Kidney capillary endothelial cell (primary cell): Measurements from ENCODE around the gene METTL26.

Source experiments
- DNase-seq: peaks from one replicate; pipeline ENCODE4 v3.0.0-alpha.2; 2018; ENCODE audit warnings: low spot score

Gene METTL26

DNA sequence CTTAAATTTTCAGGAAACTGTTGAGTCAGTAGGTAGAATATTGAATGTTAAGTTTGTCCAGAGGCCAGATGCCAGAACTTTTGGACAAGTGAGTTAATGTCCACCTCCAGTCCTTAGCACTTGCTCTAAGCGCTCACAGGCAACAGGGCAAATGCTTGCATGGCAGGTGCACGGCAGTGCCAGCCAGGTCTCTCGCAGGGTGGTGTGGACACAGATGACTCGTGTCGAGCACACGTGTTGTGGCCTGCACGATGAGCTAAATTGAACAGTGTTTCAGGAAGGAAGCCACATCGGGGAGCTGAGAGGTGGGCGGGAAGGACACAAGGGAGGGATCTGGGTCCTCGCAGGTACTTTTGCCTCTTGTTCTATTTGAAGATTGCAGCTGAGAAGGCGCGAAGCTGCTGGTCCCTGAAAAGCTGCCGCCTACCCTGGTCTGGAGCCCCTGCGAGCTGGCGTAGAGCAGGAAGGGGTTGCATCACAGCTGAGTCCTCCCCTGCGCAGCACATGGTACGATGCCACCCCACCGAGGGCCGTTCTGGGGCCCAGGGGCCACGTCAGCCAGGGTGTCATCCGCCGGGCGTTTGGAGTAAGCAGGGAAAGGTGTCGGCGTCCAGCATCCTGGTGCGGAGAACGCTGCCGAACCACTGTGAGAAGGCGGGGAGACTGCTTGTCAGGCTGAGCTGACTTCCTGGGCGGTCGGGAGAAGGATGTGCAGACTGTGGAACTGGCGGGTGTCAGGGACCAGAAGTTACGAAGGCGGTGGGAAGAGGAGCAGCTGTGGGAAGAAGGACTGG is 40.0 kb downstream of the METTL26 start:
- no peak for DNase-seq

DNA sequence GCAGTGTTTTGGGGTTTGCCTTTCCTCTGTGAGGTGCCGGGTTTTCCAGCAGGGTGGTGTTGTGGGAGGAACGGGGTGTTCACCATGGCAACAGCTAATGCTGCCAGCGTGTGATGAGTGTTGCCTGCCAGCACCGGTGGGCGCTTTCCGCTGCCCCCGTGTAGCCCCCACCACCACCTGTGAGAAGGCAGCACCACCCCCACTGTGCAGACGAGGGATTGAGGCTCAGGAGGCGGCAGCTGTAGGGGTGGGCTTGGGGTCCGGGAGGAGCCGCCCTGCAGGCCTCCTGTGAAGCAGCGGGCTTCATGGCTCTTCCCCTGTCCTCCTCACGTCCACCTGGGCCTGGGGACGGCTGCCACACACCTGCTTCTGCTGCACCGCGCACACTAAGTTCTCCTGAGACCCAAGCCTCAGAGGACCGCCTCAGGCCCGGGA is 41.0 kb downstream of the METTL26 start:
- no peak for DNase-seq

- no peak for DNase-seq
Observed at GRCh38 chr16:593807-594206, 42.3 kb downstream of the METTL26 start.

GRCh38 chr16:593406-593805 is 42.7 kb downstream of the METTL26 start:
- DNase-seq, result no peak

DNA sequence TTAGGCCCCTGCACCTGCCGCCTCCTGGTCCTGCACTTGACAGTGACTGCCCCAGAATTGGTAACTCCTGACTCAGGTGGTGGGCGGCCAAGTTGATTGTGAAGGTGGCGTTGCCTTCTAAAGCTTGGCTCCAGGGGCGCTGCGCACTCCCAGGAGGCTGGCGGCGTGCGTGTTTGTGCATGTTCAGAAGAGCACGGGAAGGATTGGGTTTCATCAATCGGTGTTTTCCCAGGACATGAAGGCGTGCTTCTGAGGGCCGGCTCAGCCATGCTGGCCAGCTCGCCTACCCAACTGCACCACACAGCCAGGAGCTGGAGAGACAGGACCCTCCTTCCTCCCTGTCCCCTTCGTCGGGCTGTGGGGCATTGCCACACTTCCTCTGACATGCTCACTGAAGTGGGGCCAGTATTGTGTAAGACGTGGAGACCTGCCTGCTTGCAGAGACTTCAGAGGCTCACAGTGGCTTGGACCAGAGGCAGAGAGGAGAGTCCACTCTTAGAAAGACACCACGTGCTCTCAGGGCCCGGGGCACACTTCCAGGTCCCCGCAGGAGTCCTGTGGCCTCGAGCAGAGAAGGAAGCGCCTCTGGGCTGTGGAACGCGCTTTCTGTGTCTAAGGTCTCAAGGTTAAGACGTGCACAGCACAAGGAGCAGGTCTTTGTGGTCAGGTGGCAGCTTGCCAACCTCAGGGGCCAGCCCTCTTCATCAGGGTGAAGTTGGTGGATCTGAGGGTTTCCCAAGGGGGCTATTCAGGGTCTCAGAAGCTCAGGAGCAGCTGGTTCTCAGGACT is 43.4 kb downstream of the METTL26 start:
- DNase-seq, result no peak

- no peak for DNase-seq
Observed at GRCh38 chr16:591892-592517, 44.1 kb downstream of the METTL26 start.

DNA sequence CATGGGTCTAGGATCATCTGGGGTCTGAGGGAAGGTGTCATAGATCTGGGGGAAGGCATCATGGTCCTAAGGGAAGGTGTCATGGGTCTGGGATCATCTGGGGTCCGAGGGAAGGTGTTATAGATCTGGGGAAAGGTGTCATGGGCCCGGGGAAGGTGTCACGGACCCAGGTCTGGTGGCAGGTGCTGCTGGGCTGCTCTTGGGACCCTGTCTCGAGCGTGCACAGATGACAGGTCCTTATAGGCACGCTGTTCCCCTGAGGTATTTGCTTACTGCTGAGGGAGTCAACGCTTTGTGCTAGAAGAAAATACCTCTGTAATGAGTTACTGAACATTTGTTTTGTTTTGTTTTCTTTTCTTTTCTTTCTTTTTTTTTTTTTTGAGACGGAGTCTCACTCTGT is 44.9 kb downstream of the METTL26 start:
- no peak for DNase-seq

DNA sequence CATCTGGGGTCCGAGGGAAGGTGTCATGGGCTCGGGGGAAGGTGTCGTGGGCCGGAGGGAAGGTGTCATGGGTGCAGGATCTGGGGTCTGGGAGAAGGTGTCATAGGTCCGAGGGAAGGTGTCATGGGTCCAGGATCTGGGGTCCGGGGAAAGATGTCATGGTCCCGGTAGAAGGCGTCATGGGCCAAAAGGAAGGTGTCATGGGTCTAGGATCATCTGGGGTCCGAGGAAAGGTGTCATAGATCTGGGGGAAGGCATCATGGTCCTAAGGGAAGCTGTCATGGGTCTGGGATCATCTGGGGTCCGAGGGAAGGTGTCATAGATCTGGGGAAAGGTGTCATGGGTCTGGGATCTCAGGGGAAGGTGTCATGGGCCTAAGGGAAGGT is 45.3 kb downstream of the METTL26 start:
- no peak for DNase-seq

DNA sequence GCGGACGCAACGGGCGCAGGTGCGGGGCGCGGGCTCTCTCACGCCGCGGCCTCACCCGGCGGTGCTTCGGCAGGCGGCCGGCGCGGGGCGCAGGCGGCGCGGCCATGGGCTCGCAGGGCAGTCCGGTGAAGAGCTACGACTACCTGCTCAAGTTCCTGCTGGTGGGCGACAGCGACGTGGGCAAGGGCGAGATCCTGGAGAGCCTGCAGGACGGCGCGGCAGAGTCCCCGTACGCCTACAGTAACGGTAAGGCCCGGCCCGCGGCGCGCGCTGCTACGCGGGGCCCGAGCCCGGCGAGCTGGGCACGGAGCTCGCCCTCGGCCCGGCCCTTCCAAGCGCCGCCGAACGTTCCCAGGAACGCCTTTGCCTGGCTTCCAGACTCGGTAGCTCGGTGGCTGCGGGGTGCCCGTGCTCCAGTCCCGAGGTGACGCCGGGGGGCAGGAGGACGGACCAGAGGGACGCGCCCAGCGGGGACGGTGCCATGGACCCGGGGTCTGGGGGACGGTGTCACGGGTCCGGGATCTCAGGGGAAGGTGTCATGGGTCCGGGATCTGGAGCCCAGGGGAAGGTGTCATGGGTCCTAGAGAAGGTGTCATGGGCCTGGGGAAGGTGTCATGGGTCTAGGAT is 45.8 kb downstream of the METTL26 start:
- no peak for DNase-seq

DNA sequence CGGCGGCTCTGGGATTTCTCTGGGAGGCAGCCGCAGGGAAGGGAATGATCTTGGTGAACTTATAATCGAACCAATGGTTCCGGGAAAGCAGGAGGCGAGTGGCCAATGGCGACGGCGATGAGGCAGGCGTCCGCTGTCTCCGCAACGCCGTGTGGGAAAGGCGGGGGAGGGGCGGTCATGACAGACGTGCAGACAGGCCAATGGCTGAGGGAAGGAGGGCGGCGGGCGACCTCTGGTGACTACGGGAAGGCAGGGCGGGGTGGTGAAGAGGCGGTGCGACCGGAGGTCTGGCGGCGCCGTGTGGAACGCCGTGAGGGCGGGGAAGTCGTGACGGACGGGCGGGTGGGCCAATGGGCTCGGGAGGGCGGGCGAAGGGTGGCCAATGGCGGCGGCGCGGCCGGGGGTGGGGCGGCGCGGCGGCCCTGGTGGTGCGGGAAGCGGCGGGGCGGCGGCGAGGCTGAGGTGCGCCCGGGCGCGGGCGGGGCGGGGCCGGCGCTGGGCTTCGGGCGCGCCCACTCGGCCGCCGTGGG is 46.4 kb downstream of the METTL26 start, which contains the start of gene RAB40C:
RAB40C (plus strand) TSS at position 409 of the 530 bp plus-strand sequence. CDS start 226 bp downstream, outside the sequence.
- peak; percentile 96 for DNase-seq

DNA sequence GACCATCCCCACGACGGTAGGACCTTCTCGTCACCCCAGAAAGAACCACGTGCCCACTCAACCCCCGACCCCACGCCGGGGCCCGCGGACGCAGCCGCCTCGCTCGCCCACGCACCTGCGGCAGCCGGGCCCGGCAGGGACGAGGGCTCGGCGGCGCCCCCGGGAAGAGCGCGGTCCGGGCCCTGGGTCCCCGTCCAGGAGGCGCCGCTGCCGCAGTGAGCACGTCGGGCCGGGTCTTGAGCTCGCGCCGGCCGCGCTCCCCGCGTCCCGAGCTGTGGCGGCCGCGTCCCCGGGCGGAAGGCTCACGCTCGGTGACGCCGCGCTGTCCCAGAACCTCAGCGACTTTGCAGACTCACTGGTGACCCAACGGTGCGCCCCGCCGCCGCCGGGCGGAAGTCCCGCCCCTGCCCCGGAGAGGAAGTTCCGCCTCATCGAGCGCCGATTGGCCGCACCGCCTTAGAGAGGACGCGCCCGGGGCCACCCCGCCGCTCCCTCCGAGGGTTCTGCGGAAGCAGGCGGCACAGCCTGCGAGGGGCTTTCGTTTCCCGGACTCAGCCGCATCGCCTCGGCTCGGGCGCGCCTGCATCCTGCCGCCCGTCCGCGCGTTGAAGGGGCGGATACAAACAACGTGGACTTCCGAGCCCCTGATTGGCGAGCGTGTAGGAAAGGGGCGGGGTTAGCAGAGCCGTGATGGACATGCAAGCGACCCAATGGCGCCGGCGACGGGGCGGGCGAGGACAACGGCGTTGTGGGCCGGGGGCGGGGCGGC is 47.0 kb downstream of the METTL26 start:
- peak; percentile 90 for DNase-seq

DNA sequence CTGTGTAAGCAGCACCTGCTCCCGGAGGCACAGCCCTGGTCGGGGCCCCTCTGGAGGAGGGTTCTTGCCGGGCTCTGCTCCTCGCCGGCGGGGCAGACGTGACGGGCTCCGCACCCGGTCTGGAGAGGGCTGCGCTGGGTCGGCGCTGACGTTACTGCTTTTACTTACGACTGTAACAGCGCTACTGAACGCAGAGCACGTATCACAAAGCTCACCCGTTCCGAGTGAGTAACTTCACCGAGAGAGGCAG is 47.5 kb downstream of the METTL26 start:
- DNase-seq, result peak; percentile 51

DNA sequence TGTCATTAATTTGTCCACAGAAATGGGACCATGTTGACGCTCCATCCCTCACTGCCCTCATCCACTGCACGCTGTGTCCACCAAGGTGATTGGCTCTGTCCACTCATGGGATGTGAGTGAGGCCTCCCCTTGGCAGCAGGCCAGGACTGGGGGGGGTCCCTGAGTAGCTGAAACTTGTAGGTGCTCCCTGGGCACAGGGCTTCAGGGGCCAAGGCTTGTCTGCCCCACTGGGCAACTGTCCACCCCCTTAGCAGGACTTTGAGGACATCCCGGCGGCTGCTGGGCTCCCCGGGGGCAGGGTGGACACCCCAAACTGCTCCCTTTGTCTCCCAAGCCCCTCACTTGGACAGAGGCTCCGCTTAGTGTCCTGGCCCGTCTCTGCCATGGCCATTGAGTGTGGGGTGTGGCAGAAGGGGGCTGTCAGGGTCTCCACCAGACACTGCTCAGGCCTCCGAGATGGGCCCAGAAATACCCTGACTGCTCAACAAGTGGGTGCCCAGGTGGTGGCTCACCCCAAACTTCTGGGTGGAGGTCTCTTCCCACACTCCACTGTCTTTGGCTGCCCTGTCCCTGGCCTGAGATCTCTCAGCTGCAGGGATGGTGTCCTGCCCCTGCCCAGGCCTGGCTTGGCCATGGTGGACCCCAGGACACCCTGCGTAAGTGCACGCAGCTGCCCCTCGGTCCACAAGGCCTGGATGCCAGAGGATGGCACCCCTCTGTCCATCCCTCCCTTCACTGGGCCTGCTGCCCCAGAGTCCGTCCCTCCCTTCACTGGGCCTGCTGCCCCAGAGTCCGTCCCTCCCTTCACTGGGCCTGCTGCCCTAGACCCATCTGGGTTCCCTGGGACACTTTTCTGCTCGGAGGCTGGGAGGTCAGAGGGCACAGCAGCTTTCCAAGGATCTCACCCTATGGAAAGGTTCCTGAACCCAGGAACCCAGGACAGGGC is 49.2 kb downstream of the METTL26 start:
- no peak for DNase-seq

GRCh38 chr16:586047-586644 is 50.0 kb downstream of the METTL26 start:
- no peak for DNase-seq

DNA sequence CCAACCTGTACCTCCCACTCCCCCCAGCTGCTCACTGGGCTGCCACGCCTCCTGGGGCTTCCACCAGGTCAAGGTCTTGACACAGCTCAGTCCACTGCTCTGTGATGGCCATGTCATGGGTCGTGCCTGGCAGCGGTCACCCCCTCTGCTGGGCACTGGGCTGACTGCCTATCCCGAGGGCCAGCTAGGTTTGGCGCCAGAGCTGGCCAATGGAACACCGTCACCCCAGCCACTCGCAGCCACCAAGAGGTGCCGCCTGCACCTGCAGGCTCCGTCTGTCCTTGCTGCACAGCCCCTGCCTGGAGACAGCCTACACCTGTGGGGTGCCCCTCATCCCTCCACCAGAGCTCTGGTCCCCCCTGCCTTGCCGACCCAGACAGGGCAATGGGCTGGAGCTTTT is 50.8 kb downstream of the METTL26 start:
- DNase-seq, result no peak
